GM12878 (cell line): ENCODE results near the gene MTFR1L. TPM values are rescaled to one million over a fixed set of nuclear protein-coding genes. Genes with fewer than 3 reads are reported as not detected.
A peak's percentile ranks its signal among the peaks of the same experiment; 100 is the strongest.

Source experiments
- ATAC-seq: fragments of 200-7000 bp; cut with Tn5 transposase; 3 replicates; pipeline ENCODE4 v1.9.1; 2020; ENCODE audit warnings: mild to moderate bottlenecking, moderate library complexity
- BruUV-seq: library from RNA; stranded (reverse); fragments of 400-500 nt; replicated peaks from 2 replicates; lab custom pipeline; 2021; lab: Mats Ljungman, UMichigan
- CTCF ChIA-PET: fragments of 300-600 bp; sonication (Branson Sonifier 250); formaldehyde crosslinking; extraction: SDS; loops from one replicate; lab custom pipeline; 2021; ENCODE audit warnings: inconsistent platforms; lab: Yijun Ruan, JAX
- POLR2A ChIA-PET: fragments of 350-600 bp; formaldehyde crosslinking; extraction: SDS; loops from one replicate; lab custom pipeline; 2021; ENCODE audit warnings: inconsistent platforms; lab: Charles Lee
- RAD21 ChIA-PET: fragments of 300-600 bp; sonication (Branson Sonifier 250); formaldehyde crosslinking; loops from one replicate; lab custom pipeline; 2023; ENCODE audit warnings: antibody characterized with exemption; ENCODE audit not compliant: unreplicated experiment; lab: Charles Lee
- SMC1A ChIA-PET: fragments of 300-600 bp; sonication (Branson Sonifier 250); formaldehyde crosslinking; loops from one replicate; lab custom pipeline; 2023; ENCODE audit not compliant: unreplicated experiment, uncharacterized antibody; lab: Charles Lee
- DNase-seq: peaks from one replicate; pipeline ENCODE4 v3.0.0-alpha.2; 2011; ENCODE audit warnings: low read depth, low spot score
- FAIRE-seq: peaks from 3 replicates; lab custom pipeline; 2011; peaks lifted over from hg19 to GRCh38; lab: Jason Lieb, UNC
- H2AFZ ChIP-seq: 2 replicates; pipeline ENCODE4 v1.6.0; 2011; ENCODE audit warnings: low read depth, low read length, control low read depth; ENCODE audit not compliant: control insufficient read depth
- H3K27ac ChIP-seq: 2 replicates; pipeline ENCODE4 v1.5.1; 2011; ENCODE audit warnings: control low read depth; ENCODE audit not compliant: control insufficient read depth, insufficient read depth
- H3K27me3 ChIP-seq, 2 experiments: replicated peaks in 1 of 2; 2 replicates each; pipeline versions ENCODE4 v1.6.0 to v1.6.1; 2011; ENCODE audit warnings: low read length in 1 of 2; ENCODE audit not compliant: control insufficient read depth in 2 of 2, insufficient read depth in 2 of 2
- H3K36me3 ChIP-seq, 2 experiments: 2 replicates each; pipeline ENCODE4 v1.5.1; 2011; ENCODE audit warnings: low read length in 1 of 2; ENCODE audit not compliant: control insufficient read depth in 2 of 2, insufficient read depth in 2 of 2
- H3K4me1 ChIP-seq: 2 replicates; pipeline ENCODE4 v1.6.1; 2011; ENCODE audit warnings: mild to moderate bottlenecking, low read length, moderate library complexity, mixed read lengths; ENCODE audit not compliant: control insufficient read depth, insufficient read depth
- H3K4me2 ChIP-seq: 2 replicates; pipeline ENCODE4 v1.6.0; 2011; ENCODE audit warnings: control low read depth; ENCODE audit not compliant: control insufficient read depth, insufficient read depth
- H3K4me3 ChIP-seq: fragments of 200-600 bp; sonication (generic); 2 replicates; pipeline ENCODE4 v1.5.1; 2016
- H3K79me2 ChIP-seq: 2 replicates; pipeline ENCODE4 v1.6.0; 2011; ENCODE audit warnings: low read length; ENCODE audit not compliant: control insufficient read depth, insufficient read depth
- H3K9ac ChIP-seq: 2 replicates; pipeline ENCODE4 v1.8.0; 2011; ENCODE audit warnings: low read length, control low read depth, mixed read lengths; ENCODE audit not compliant: control insufficient read depth, insufficient read depth
- H3K9me3 ChIP-seq: replicated peaks from 3 replicates; pipeline ENCODE4 v1.5.1; 2011; ENCODE audit warnings: mild to moderate bottlenecking, low read length; ENCODE audit not compliant: control insufficient read depth, insufficient read depth
- H4K20me1 ChIP-seq: 2 replicates; pipeline ENCODE4 v1.6.0; 2011; ENCODE audit not compliant: control insufficient read depth, insufficient read depth
- CTCF ChIP-seq, 3 experiments: IDR thresholded peaks in 2 of 3; conservative IDR thresholded peaks in 1 of 3; 2 replicates each; pipeline ENCODE4 v1.5.1; 2011; ENCODE audit warnings: low read depth in 3 of 3, low read length in 3 of 3, mild to moderate bottlenecking in 3 of 3, control low read depth in 2 of 3, moderate library complexity in 2 of 3, inconsistent platforms in 1 of 3, mixed read lengths in 1 of 3; ENCODE audit not compliant: control insufficient read depth in 2 of 3, insufficient read depth in 1 of 3; ENCODE audit errors: extremely low read depth in 1 of 3
- EED ChIP-seq: sonication (generic); IDR thresholded peaks from 2 replicates; pipeline ENCODE4 v1.6.1; 2016; ENCODE audit warnings: antibody characterized with exemption, low read depth
- GATAD2B ChIP-seq: fragments of 450-650 bp; conservative IDR thresholded peaks from 2 replicates; pipeline ENCODE4 v1.6.1; 2017; ENCODE audit warnings: low read depth, mild to moderate bottlenecking, moderate library complexity
- HCFC1 ChIP-seq: fragments of 150-350 bp; IDR thresholded peaks from 2 replicates; pipeline ENCODE4 v1.6.1; 2014; ENCODE audit warnings: low read length
- JUNB ChIP-seq: IDR thresholded peaks from 2 replicates; pipeline ENCODE4 v1.6.1; 2016; ENCODE audit warnings: antibody characterized with exemption, mild to moderate bottlenecking
- KDM1A ChIP-seq: fragments of 200-600 bp; sonication (generic); IDR thresholded peaks from 2 replicates; pipeline ENCODE4 v1.6.1; 2016; ENCODE audit warnings: borderline replicate concordance
- NFXL1 ChIP-seq: fragments of 450-650 bp; IDR thresholded peaks from 2 replicates; pipeline ENCODE4 v1.6.1; 2017; ENCODE audit warnings: antibody characterized with exemption, mild to moderate bottlenecking, borderline replicate concordance
- NR2C1 ChIP-seq: fragments of 450-650 bp; IDR thresholded peaks from 2 replicates; pipeline ENCODE4 v1.6.1; 2017; ENCODE audit warnings: antibody characterized with exemption, mild to moderate bottlenecking, moderate library complexity
- POU2F2 ChIP-seq: IDR thresholded peaks from 3 replicates; pipeline ENCODE4 v1.6.1; 2011; ENCODE audit warnings: low read depth, mild to moderate bottlenecking, low read length, borderline replicate concordance
- RB1 ChIP-seq: fragments of 450-650 bp; formaldehyde crosslinking; IDR thresholded peaks from 2 replicates; pipeline ENCODE4 v1.6.1; 2017; ENCODE audit warnings: mild to moderate bottlenecking, borderline replicate concordance
- RELB ChIP-seq: fragments of 450-650 bp; IDR thresholded peaks from 2 replicates; pipeline ENCODE4 v1.6.1; 2017; ENCODE audit warnings: low read depth, mild to moderate bottlenecking, moderate library complexity
- ZNF207 ChIP-seq: fragments of 450-650 bp; IDR thresholded peaks from 2 replicates; pipeline ENCODE4 v1.6.1; 2014; ENCODE audit warnings: antibody characterized with exemption, mild to moderate bottlenecking, borderline replicate concordance
- ZZZ3 ChIP-seq: IDR thresholded peaks from 2 replicates; pipeline ENCODE4 v1.6.1; 2011; ENCODE audit warnings: low read depth; ENCODE audit not compliant: control insufficient read depth, insufficient read length
- WGBS: methylation state at CpG from one replicate; pipeline ENCODE4 v1.1.6; 2016; ENCODE audit warnings: low lambda C conversion rate; ENCODE audit not compliant: insufficient replicate concordance, insufficient coverage; ENCODE audit errors: missing lambda C conversion rate; 5-methylcytosine and 5-hydroxymethylcytosine counted together
- in situ Hi-C: fragments of 300-500 bp; cut with MboI; formaldehyde crosslinking; loops from 9 replicates; pipeline ENCODE4 v1.14.3; 2018; ENCODE audit warnings: mixed read lengths
- intact Hi-C: fragments of 100-400 bp; cut with micrococcal nuclease; formaldehyde crosslinking; loops from one replicate; pipeline ENCODE4 v1.14.2; 2022; ENCODE audit not compliant: unreplicated experiment
- polyA plus RNA-seq, 11 experiments: library from polyadenylated mRNA; depleted of rRNA in 4 of 11; unstranded in 6 of 11; stranded (reverse) in 5 of 11; fragments of >200 nt; fragmentation: Nextera tagmentation in 4 of 11; fragmentation: Illumina TruSeq in 1 of 11; extraction: Ambion mirVana in 4 of 11; extraction: Trizol in 1 of 11; gene quantifications; 1 replicate in 1 of 11; 2 replicates in 10 of 11; pipeline versions ENCODE4 v1.2.1 to v1.2.3, GENCODE V29; 2011 to 2016; ENCODE audit warnings: inconsistent platforms in 2 of 11, missing spikeins in 2 of 11, low read depth in 1 of 11
- total RNA-seq, 4 experiments: library from RNA; depleted of rRNA in 3 of 4; stranded (reverse); fragments of >200 nt in 3 of 4; fragmentation: Illumina TruSeq in 1 of 4; extraction: Trizol in 1 of 4; gene quantifications; 2 replicates each; pipeline versions ENCODE4 v1.2.1 to v1.2.3, GENCODE V29; 2013 to 2021

Gene MTFR1L
- total and polyA plus RNA-seq, 10 of the 15 experiments (the other 5 are each of a cell fraction or from before 2014, with no cell fraction given) = 16.9 to 44.2 (median 30.3) TPM

GRCh38 chr1:25800703-25801377 is 18.9 kb upstream of the MTFR1L start:
- 77% methylated on average over 14 of the region's 15 CpGs for WGBS
- no peak for FAIRE-seq

More at GRCh38 chr1:25800703-25801377, 18.9 kb upstream of the MTFR1L start:
- Histone ChIP-seq H3K27me3 (no peaks in the 10 kb centered on the region), H3K4me3 (no peak overlapping the region), H4K20me1 (no peaks in the 10 kb centered on the region), H3K9ac (no peak overlapping the region), H3K4me2 (peak overlapping the region; percentile 76), H3K9me3 (no peaks in the 10 kb centered on the region; the same call in 2 of the 3 replicates), H3K36me3 (no peaks in the 10 kb centered on the region), H2AFZ (no peak overlapping the region), H3K79me2 (no peaks in the 10 kb centered on the region), H3K27ac (no peak overlapping the region), H3K4me1 (peaks cover 33% of the 10 kb centered on the region)
- ChIA-PET RAD21 (interaction anchor here (0.8 to 2.3 kb wide), 6 partner anchors 9 to 281 kb away, joined by 3 to 7 read pairs (median 5); partner anchors contain the start of genes MTFR1L and PAFAH2), POLR2A (no interaction called here), CTCF (interaction anchor here (0.6 to 8.4 kb wide), 5 partner anchors 11 to 299 kb away, joined by 3 to 63 read pairs (median 4); no protein-coding TSS in a partner anchor), SMC1A (interaction anchor here (0.9 to 2.2 kb wide), 2 partner anchors 9 to 192 kb away, joined by 4 to 7 read pairs; no protein-coding TSS in a partner anchor)
- TF ChIP-seq HCFC1 (no peak), RELB (no peak), ZZZ3 (no peak), NR2C1 (no peak), JUNB (no peak), ZNF207 (no peak), NFXL1 (no peak), RB1 (no peak), GATAD2B (no peak), POU2F2 (no peak), CTCF (IDR thresholded peaks at IDR 0.05 in 2 of 3, conservative IDR thresholded peaks at IDR 0.05 in 1 of 3; ENCODE audit: control insufficient read depth in 2 of 3, extremely low read depth in 1 of 3, insufficient read depth in 1 of 3, low read depth in 3 of 3, low read length in 3 of 3) (no peak), EED (no peak), KDM1A (no peak)
- in situ Hi-C loops = loop anchor here (25.0 kb wide), 1 partner anchor 389 kb away; the partner anchor contains the start of gene RHCE
- ATAC-seq (no peak), DNase-seq (no peak)
- intact Hi-C loops = loop anchor here (5.0 to 10.0 kb wide), 2 partner anchors 124 to 556 kb away; partner anchors contain the start of gene RSRP1
- BruUV-seq = no TSS peak
